OCI-LY3 (cell line): Measurements from ENCODE around the gene ARHGEF10L.
A peak's percentile ranks its signal among the peaks of the same experiment; 100 is the strongest.
"Not testable (repeated sequence)": the region's sequence is repeated elsewhere in the genome, so short reads cannot be mapped to it uniquely, and the experiment has no call there.

Experiments
- H2AFZ ChIP-seq: fragments of 200-600, 300-600 bp; shearing (Covaris generic); 2 replicates; pipeline ENCODE4 v1.6.0; 2014; ENCODE audit warnings: antibody characterized with exemption, low read depth, low read length
- H3K27ac ChIP-seq: fragments of 200-600, 300-600 bp; sonication (generic); 2 replicates; pipeline ENCODE4 v1.5.1; 2014; ENCODE audit warnings: mild to moderate bottlenecking, low read length, moderate library complexity, mixed read lengths
- H3K27me3 ChIP-seq: fragments of 200-600, 300-600 bp; sonication (generic); 2 replicates; pipeline ENCODE4 v1.6.1; 2014; ENCODE audit warnings: low read depth, low read length, mixed read lengths
- H3K36me3 ChIP-seq: fragments of 200-600, 300-600 bp; sonication (generic); replicated peaks from 2 replicates; pipeline ENCODE3; 2014; ENCODE audit warnings: low read depth, low read length, mixed read lengths
- H3K4me1 ChIP-seq: fragments of 300-600, 200-600 bp; sonication (generic); 2 replicates; pipeline ENCODE4 v1.6.1; 2014; ENCODE audit warnings: low read length, mixed read lengths
- H3K4me2 ChIP-seq: fragments of 200-600, 300-600 bp; sonication (generic); 2 replicates; pipeline ENCODE4 v1.6.1; 2014; ENCODE audit warnings: low read length, mixed read lengths
- H3K4me3 ChIP-seq: fragments of 300-600, 200-600 bp; sonication (generic); 2 replicates; pipeline ENCODE4 v1.5.1; 2014; ENCODE audit warnings: antibody characterized with exemption, mild to moderate bottlenecking, low read length, moderate library complexity
- H3K79me2 ChIP-seq: fragments of 300-600, 200-600 bp; shearing (Covaris generic); 2 replicates; pipeline ENCODE4 v1.6.1; 2014; ENCODE audit warnings: mild to moderate bottlenecking, low read length, mixed read lengths
- H3K9ac ChIP-seq: fragments of 300-600, 200-600 bp; shearing (Covaris generic); 2 replicates; pipeline ENCODE4 v1.6.0; 2014; ENCODE audit warnings: mild to moderate bottlenecking, low read length, moderate library complexity
- H3K9me3 ChIP-seq: fragments of 200-600, 300-600 bp; shearing (Covaris generic); 2 replicates; pipeline ENCODE4 v1.6.1; 2014; ENCODE audit warnings: low read length, mixed read lengths; ENCODE audit not compliant: insufficient read depth
- H4K20me1 ChIP-seq: fragments of 200-600, 300-600 bp; sonication (generic); 2 replicates; pipeline ENCODE4 v1.6.1; 2016; ENCODE audit warnings: low read length, mixed read lengths; ENCODE audit not compliant: insufficient read depth
- EZH2phosphoT487 ChIP-seq: fragments of 200-600 bp; shearing (Covaris generic); IDR thresholded peaks from 2 replicates; pipeline ENCODE4 v1.6.1; 2018; ENCODE audit warnings: antibody characterized with exemption, mixed run types, low read depth
- TF ChIP-seq, protein P1 (sequence below): fragments of 200-600, 300-600 bp; sonication (generic); IDR thresholded peaks from 2 replicates; pipeline ENCODE4 v1.5.1; 2014; ENCODE audit warnings: antibody characterized with exemption, low read length, low read depth

ARHGEF10L gene, protein sequence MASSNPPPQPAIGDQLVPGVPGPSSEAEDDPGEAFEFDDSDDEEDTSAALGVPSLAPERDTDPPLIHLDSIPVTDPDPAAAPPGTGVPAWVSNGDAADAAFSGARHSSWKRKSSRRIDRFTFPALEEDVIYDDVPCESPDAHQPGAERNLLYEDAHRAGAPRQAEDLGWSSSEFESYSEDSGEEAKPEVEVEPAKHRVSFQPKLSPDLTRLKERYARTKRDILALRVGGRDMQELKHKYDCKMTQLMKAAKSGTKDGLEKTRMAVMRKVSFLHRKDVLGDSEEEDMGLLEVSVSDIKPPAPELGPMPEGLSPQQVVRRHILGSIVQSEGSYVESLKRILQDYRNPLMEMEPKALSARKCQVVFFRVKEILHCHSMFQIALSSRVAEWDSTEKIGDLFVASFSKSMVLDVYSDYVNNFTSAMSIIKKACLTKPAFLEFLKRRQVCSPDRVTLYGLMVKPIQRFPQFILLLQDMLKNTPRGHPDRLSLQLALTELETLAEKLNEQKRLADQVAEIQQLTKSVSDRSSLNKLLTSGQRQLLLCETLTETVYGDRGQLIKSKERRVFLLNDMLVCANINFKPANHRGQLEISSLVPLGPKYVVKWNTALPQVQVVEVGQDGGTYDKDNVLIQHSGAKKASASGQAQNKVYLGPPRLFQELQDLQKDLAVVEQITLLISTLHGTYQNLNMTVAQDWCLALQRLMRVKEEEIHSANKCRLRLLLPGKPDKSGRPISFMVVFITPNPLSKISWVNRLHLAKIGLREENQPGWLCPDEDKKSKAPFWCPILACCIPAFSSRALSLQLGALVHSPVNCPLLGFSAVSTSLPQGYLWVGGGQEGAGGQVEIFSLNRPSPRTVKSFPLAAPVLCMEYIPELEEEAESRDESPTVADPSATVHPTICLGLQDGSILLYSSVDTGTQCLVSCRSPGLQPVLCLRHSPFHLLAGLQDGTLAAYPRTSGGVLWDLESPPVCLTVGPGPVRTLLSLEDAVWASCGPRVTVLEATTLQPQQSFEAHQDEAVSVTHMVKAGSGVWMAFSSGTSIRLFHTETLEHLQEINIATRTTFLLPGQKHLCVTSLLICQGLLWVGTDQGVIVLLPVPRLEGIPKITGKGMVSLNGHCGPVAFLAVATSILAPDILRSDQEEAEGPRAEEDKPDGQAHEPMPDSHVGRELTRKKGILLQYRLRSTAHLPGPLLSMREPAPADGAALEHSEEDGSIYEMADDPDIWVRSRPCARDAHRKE (N-terminal part only)

DNA sequence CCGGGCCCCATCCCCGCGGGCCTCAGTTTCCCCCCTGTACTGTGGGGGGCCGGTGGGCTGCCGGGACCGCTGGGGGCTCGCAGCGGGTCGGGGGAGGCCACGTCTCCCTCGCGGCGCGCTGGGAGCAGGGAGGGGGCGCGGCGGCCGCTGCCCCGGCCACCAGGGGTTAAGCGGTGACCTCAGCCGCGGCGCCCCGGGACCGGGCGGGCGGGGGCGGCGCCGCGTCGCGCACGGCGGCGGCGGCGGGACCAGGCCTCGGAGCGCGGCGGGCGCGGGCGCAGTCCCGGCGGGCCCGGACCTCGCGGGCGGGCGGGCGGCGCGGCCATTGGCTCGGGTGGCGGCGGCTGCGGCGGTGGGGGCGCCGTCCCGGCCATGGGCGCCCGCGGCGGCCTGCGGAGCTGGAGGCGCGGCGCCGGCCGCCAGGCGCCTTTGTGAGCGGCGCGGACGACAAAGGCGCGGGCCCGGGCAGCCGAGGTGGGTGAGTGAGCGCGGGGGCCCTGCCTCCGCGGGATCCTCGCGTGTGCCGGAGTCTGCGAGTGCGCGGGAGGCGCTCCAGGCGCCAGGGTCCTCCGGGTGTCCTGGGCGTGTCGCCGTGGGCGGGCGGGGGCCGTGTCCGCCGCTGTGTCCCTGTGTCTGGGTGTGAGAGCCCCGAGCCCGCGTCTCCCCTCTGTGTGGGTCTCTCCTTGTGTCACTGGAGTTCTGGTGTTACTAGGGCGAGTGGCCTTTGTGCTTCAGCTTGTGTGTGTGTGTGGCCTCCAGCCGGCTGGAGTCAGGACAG, at the start of gene ARHGEF10L:
Gene ARHGEF10L, plus strand, starts transcription at position 222 of the 778 bp plus-strand sequence. CDS start 40,898 bp downstream, outside the sequence.
- no peaks in the 10 kb centered on the region for H3K36me3 ChIP-seq
- no peaks in the 10 kb centered on the region for H3K9me3 ChIP-seq
- TF ChIP-seq EZH2phosphoT487: no peak
- TF ChIP-seq, protein P1, sequence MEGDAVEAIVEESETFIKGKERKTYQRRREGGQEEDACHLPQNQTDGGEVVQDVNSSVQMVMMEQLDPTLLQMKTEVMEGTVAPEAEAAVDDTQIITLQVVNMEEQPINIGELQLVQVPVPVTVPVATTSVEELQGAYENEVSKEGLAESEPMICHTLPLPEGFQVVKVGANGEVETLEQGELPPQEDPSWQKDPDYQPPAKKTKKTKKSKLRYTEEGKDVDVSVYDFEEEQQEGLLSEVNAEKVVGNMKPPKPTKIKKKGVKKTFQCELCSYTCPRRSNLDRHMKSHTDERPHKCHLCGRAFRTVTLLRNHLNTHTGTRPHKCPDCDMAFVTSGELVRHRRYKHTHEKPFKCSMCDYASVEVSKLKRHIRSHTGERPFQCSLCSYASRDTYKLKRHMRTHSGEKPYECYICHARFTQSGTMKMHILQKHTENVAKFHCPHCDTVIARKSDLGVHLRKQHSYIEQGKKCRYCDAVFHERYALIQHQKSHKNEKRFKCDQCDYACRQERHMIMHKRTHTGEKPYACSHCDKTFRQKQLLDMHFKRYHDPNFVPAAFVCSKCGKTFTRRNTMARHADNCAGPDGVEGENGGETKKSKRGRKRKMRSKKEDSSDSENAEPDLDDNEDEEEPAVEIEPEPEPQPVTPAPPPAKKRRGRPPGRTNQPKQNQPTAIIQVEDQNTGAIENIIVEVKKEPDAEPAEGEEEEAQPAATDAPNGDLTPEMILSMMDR: no peak
- H4K20me1 ChIP-seq: no peaks in the 10 kb centered on the region
- peak within 1 kb of the TSS; percentile 87 for H3K4me3 ChIP-seq
- H3K27ac ChIP-seq: no peak within 1 kb of the TSS
- H3K9ac ChIP-seq: peak within 1 kb of the TSS; percentile 75
- H3K79me2 ChIP-seq: no peaks in the 10 kb centered on the region
- peaks cover 5% of the 10 kb centered on the region; the same call in 1 of the 2 replicates for H3K27me3 ChIP-seq
- H3K4me2 ChIP-seq: peak within 1 kb of the TSS; percentile 87
- peak within 1 kb of the TSS; percentile 65; the same call in 1 of the 2 replicates for H2AFZ ChIP-seq
- H3K4me1 ChIP-seq: peaks cover 30% of the 10 kb centered on the region

DNA sequence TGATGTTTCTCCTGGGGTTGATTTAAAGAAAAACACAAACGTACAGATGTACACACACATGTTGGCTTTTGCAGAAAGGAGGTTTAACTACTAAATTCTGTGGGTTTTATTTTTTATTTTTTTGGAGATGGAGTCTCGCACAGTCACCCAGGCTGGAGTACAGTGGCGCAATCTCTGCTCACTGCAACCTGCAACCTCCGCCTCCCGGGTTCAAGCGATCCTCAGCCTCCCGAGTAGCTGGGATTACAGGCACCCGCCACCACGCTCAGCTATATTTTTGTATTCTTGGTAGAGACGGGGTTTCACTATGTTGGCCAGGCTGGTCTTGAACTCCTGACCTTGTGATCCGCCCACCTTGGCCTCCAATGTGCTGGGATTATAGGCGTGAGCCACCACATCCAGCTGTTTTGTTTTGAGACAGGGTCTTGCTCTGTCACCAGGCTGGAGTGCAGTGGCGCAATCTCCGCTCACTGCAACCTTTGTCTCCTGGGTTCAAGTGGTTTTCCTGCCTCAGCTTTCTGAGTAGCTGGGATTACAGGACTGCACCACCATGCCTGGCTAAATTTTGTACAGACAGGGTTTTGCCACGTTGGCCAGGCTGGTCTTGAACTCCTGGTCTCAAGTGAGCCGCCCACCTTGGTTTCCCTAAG, 49.6 kb upstream of the ARHGEF10L start:
- H3K9ac ChIP-seq, H3K27ac ChIP-seq, H3K4me3 ChIP-seq, H4K20me1 ChIP-seq, H3K27me3 ChIP-seq, H3K36me3 ChIP-seq, H3K79me2 ChIP-seq, H3K4me2 ChIP-seq, H3K9me3 ChIP-seq, H2AFZ ChIP-seq, H3K4me1 ChIP-seq: not testable (repeated sequence)

DNA sequence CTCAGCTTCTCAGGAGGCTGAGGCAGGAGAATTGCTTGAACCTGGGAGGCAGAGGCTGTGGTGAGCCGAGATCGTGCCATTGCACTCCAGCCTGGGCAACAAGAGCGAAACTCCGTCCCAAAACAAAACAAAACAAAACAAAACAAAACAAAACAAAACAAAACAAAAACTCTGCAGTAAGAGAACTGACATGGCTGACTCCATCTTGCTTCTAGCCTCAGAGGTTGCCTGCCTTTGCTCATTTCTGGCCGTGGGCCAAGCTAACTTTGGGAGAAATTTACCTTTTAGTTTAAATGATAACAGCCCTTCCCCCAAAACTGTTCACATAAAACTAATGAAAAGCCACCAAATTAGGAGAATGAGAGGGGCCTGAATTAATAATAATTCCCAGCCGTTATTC, 48.8 kb upstream of the ARHGEF10L start:
- not testable (repeated sequence) for H3K27me3 ChIP-seq, H3K27ac ChIP-seq, H3K4me2 ChIP-seq, H3K9me3 ChIP-seq, H3K36me3 ChIP-seq, H3K9ac ChIP-seq, H2AFZ ChIP-seq, H3K4me3 ChIP-seq, H3K79me2 ChIP-seq, H4K20me1 ChIP-seq, H3K4me1 ChIP-seq

DNA sequence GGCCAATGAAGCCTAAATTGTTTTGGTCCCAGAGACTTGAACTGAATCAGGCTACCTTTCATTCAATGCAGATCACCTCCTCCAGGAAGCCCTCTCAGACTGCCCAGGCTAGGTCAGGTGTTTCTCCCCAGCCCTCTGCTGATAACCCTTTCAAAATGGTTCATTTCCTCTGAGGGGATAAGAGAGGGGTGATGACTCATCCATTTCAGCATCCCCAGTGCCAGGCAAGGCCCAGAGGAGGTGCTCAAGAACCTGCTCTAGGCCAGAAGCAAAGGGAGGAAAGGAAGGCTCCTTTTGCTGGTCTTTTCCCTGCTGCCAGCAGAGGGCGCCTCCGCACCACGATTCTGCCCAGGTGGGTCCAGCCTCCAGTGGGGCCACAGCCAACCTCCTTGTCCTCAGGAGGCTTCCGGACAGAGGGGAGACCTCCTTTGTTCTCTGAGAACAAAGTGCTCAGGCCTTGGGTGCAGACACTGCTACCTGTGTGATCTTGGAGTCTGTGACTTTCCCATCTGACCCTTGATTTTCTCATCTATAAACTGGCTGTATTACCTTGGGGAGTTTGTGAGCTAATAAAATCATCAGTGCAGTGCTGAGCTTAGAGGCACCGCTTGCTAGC, 45.3 kb upstream of the ARHGEF10L start:
- Histone ChIP-seq H3K36me3 (no peaks in the 10 kb centered on the region), H2AFZ (no peak overlapping the region), H3K9ac (no peak overlapping the region), H3K4me2 (no peak overlapping the region), H3K4me1 (no peaks in the 10 kb centered on the region), H4K20me1 (no peaks in the 10 kb centered on the region), H3K9me3 (no peaks in the 10 kb centered on the region), H3K27me3 (no peaks in the 10 kb centered on the region), H3K79me2 (no peaks in the 10 kb centered on the region), H3K4me3 (no peak overlapping the region), H3K27ac (no peak overlapping the region)
- TF ChIP-seq, protein P1: peak; percentile 87
- TF ChIP-seq EZH2phosphoT487: no peak
